Loucy (cell line): ENCODE results near the gene BTBD1.

Experiments
- H2AFZ ChIP-seq: fragments of 200-600 bp; sonication (generic); 2 replicates; pipeline ENCODE4 v1.6.0; 2016; ENCODE audit warnings: antibody characterized with exemption, mild to moderate bottlenecking, low read length, moderate library complexity
- H3F3A ChIP-seq: fragments of 200-600 bp; 2 replicates; pipeline ENCODE4 v1.6.0; 2016; ENCODE audit warnings: antibody characterized with exemption, low read depth, mild to moderate bottlenecking
- H3K27me3 ChIP-seq: fragments of 200-600 bp; sonication (generic); 2 replicates; pipeline ENCODE4 v1.6.1; 2014; ENCODE audit warnings: low read length, mild to moderate bottlenecking; ENCODE audit not compliant: insufficient read depth, poor library complexity, severe bottlenecking
- H3K36me3 ChIP-seq: fragments of 200-600 bp; sonication (generic); 2 replicates; pipeline ENCODE4 v1.6.1; 2016; ENCODE audit warnings: low read length; ENCODE audit not compliant: insufficient read depth
- H3K4me1 ChIP-seq: fragments of 200-600 bp; sonication (generic); 2 replicates; pipeline ENCODE4 v1.5.1; 2014; ENCODE audit warnings: low read length, mild to moderate bottlenecking; ENCODE audit not compliant: insufficient read depth, poor library complexity, severe bottlenecking
- H3K4me2 ChIP-seq: fragments of 200-600 bp; sonication (generic); 2 replicates; pipeline ENCODE4 v1.6.0; 2014; ENCODE audit warnings: antibody characterized with exemption, low read length, low read depth, mild to moderate bottlenecking; ENCODE audit not compliant: poor library complexity, severe bottlenecking
- H3K4me3 ChIP-seq: fragments of 200-600 bp; sonication (generic); 2 replicates; pipeline ENCODE4 v1.5.1; 2014; ENCODE audit warnings: low read length, mild to moderate bottlenecking, mixed read lengths; ENCODE audit not compliant: poor library complexity, severe bottlenecking
- H3K79me2 ChIP-seq: fragments of 200-600 bp; sonication (generic); 2 replicates; pipeline ENCODE4 v1.6.1; 2014; ENCODE audit warnings: low read length; ENCODE audit not compliant: insufficient read depth
- H3K9ac ChIP-seq: fragments of 200-600 bp; sonication (generic); 2 replicates; pipeline ENCODE4 v1.6.0; 2014; ENCODE audit warnings: mild to moderate bottlenecking, low read depth, low read length, moderate library complexity; ENCODE audit not compliant: poor library complexity, severe bottlenecking
- H3K9me2 ChIP-seq: fragments of 200-600 bp; sonication (generic); replicated peaks from 2 replicates; pipeline ENCODE4 v1.6.1; 2016; ENCODE audit warnings: low read depth, low read length, mixed read lengths
- H3K9me3 ChIP-seq: fragments of 200-600 bp; sonication (generic); 2 replicates; pipeline ENCODE4 v1.6.1; 2014; ENCODE audit warnings: mild to moderate bottlenecking, antibody characterized with exemption, low read length, low read depth; ENCODE audit not compliant: insufficient read depth
- H4K20me1 ChIP-seq: fragments of 200-600 bp; sonication (generic); 2 replicates; pipeline ENCODE4 v1.6.0; 2014; ENCODE audit warnings: antibody characterized with exemption, low read length, mild to moderate bottlenecking; ENCODE audit not compliant: insufficient read depth, poor library complexity, severe bottlenecking
- CTCF ChIP-seq: fragments of 200-600 bp; sonication (generic); conservative IDR thresholded peaks from 2 replicates; pipeline ENCODE4 v1.5.1; 2014; ENCODE audit warnings: mild to moderate bottlenecking, antibody characterized with exemption, low read length
- EZH2phosphoT487 ChIP-seq: fragments of 200-600 bp; IDR thresholded peaks from 2 replicates; pipeline ENCODE4 v1.6.1; 2018; ENCODE audit warnings: antibody characterized with exemption, mild to moderate bottlenecking, moderate library complexity, borderline replicate concordance

BTBD1 gene

GRCh38 chr15:83112233-83112955 lies 45.3 kb upstream of the BTBD1 start:
- Histone ChIP-seq H2AFZ (no peak overlapping the region), H3K36me3 (no peaks in the 10 kb centered on the region; the same call in 1 of the 2 replicates), H3K27me3 (no peaks in the 10 kb centered on the region), H3K4me3 (no peak overlapping the region), H3F3A (no peaks in the 10 kb centered on the region), H3K4me1 (peaks cover 23% of the 10 kb centered on the region), H3K9ac (no peak overlapping the region), H4K20me1 (no peaks in the 10 kb centered on the region), H3K4me2 (no peak overlapping the region), H3K9me2 (no peaks in the 10 kb centered on the region), H3K9me3 (no peaks in the 10 kb centered on the region), H3K79me2 (no peaks in the 10 kb centered on the region)
- no peak for TF ChIP-seq CTCF
- no peak for TF ChIP-seq EZH2phosphoT487

- Histone ChIP-seq H3K9me3 (no peaks in the 10 kb centered on the region), H3K79me2 (no peaks in the 10 kb centered on the region), H3K27me3 (no peaks in the 10 kb centered on the region), H3K9me2 (no peaks in the 10 kb centered on the region), H3K36me3 (no peaks in the 10 kb centered on the region; the same call in 1 of the 2 replicates), H3K4me2 (no peak overlapping the region), H3K4me3 (no peak overlapping the region), H3F3A (no peaks in the 10 kb centered on the region), H3K9ac (no peak overlapping the region), H3K4me1 (peaks cover 23% of the 10 kb centered on the region), H2AFZ (no peak overlapping the region), H4K20me1 (no peaks in the 10 kb centered on the region)
- no peak for TF ChIP-seq EZH2phosphoT487
- TF ChIP-seq CTCF = no peak
Measured at GRCh38 chr15:83111149-83111548, 44.1 kb upstream of the BTBD1 start.

GRCh38 chr15:83110381-83110780 lies 43.3 kb upstream of the BTBD1 start:
- TF ChIP-seq CTCF = no peak
- TF ChIP-seq EZH2phosphoT487 = no peak
- Histone ChIP-seq H3K4me2 (no peak overlapping the region), H3K9me3 (no peaks in the 10 kb centered on the region), H3K27me3 (no peaks in the 10 kb centered on the region), H3K9me2 (no peaks in the 10 kb centered on the region), H3F3A (no peaks in the 10 kb centered on the region), H3K9ac (no peak overlapping the region), H4K20me1 (no peaks in the 10 kb centered on the region), H3K36me3 (no peaks in the 10 kb centered on the region; the same call in 1 of the 2 replicates), H3K4me3 (no peak overlapping the region), H2AFZ (no peak overlapping the region), H3K4me1 (peaks cover 23% of the 10 kb centered on the region), H3K79me2 (no peaks in the 10 kb centered on the region)
